ENCODE data around the gene NFIB.

GRCh38 chr9:14103115-14103514 is 210.8 kb downstream of the NFIB start:
- TF ChIP-seq CTCF (IDR thresholded peaks at IDR 0.05): no peak
- TF ChIP-seq POLR2A (IDR thresholded peaks at IDR 0.05): no peak

Data from uterus (tissue), 2 donors.